Gastrocnemius medialis (tissue), 4 donors: Measurements from ENCODE around the gene PTH2.

Experiments
- CTCF ChIP-seq, 5 experiments: fragments of 450-650 bp in 3 of 5; fragments of 200-600 bp in 2 of 5; sonication (generic) in 2 of 5; IDR thresholded peaks in 4 of 5; conservative IDR thresholded peaks in 1 of 5; 1 replicate in 4 of 5; 2 replicates in 1 of 5; pipeline ENCODE4 v1.5.1; 2016 to 2019; ENCODE audit warnings: antibody characterized with exemption in 5 of 5, mild to moderate bottlenecking in 3 of 5, moderate library complexity in 3 of 5
- POLR2A ChIP-seq, 2 donors: fragments of 450-650 bp; IDR thresholded peaks; one replicate each; pipeline ENCODE4 v1.6.1; 2017; ENCODE audit warnings: antibody characterized with exemption in 2 of 2, mild to moderate bottlenecking in 2 of 2, moderate library complexity in 2 of 2

DNA sequence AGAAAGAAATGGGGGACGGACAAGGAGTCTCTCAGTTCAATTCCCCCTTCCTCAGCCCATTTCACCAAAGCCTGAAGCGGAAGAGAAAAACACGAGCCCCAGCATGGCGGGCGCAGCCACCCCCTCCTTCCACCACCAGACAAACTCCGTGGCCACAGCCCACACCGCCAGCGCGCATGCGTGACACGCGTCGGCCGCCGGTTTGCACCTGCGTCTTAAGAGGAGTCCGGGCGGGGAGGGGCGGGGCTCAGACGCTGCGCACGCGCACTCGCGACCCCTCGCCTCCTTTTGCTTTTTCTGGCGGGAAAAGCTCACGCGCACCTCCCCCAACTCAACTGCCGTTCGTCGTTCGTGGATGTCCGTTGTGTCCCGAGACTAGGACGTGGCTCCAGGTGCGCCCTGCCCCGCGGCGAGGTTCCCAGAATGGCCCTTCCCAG lies 35.3 kb downstream of the PTH2 start, which contains the start of gene KASH5:
- TF ChIP-seq POLR2A (IDR thresholded peaks at IDR 0.05) (no peak), CTCF (IDR thresholded peaks at IDR 0.05 in 4 of 5, conservative IDR thresholded peaks at IDR 0.05 in 1 of 5) (no peak)
